NCI-H82 treated with DMSO at 0.1 percent for 48 hours (cell line): Measurements from ENCODE around the gene CMSS1.

Source experiments
- DNase-seq: peaks from one replicate; lab custom pipeline; 2025; ENCODE audit not compliant: unreplicated experiment; lab: John Stamatoyannopoulos, UW

The CMSS1 gene

GRCh38 chr3:99817437-99818240, at the start of gene CMSS1:
CMSS1 (plus strand) TSS chr3:99817862.
- peak; percentile 91 for DNase-seq

GRCh38 chr3:99768126-99768525, 49.5 kb upstream of the CMSS1 start:
- no peak for DNase-seq

GRCh38 chr3:99768808-99769501, 48.7 kb upstream of the CMSS1 start:
- DNase-seq = no peak

- no peak for DNase-seq
These were observed 45.5 kb upstream of the CMSS1 start for GRCh38 chr3:99772171-99772570.

- DNase-seq = no peak
These were observed 45.0 kb upstream of the CMSS1 start for GRCh38 chr3:99772671-99773070.

GRCh38 chr3:99774467-99774866, 43.2 kb upstream of the CMSS1 start:
- DNase-seq = no peak

GRCh38 chr3:99776516-99777209, 41.0 kb upstream of the CMSS1 start:
- DNase-seq = no peak

GRCh38 chr3:99777210-99777549, 40.5 kb upstream of the CMSS1 start:
- DNase-seq = no peak

GRCh38 chr3:99777708-99778107, 40.0 kb upstream of the CMSS1 start:
- DNase-seq = no peak

- DNase-seq = no peak
These were observed 36.9 kb upstream of the CMSS1 start for GRCh38 chr3:99780749-99781148.

- no peak for DNase-seq
These were observed 35.9 kb upstream of the CMSS1 start for GRCh38 chr3:99781761-99782160.

GRCh38 chr3:99783011-99783573, 34.6 kb upstream of the CMSS1 start:
- DNase-seq = no peak

GRCh38 chr3:99789011-99789721, 28.5 kb upstream of the CMSS1 start:
- peak; percentile 50 for DNase-seq

- no peak for DNase-seq
These were observed 23.2 kb upstream of the CMSS1 start for GRCh38 chr3:99794485-99794884.

- no peak for DNase-seq
These were observed 22.1 kb upstream of the CMSS1 start for GRCh38 chr3:99795573-99795972.

GRCh38 chr3:99799422-99799821, 18.2 kb upstream of the CMSS1 start:
- no peak for DNase-seq

GRCh38 chr3:99803297-99803696, 14.4 kb upstream of the CMSS1 start:
- DNase-seq = no peak

GRCh38 chr3:99805160-99805559, 12.5 kb upstream of the CMSS1 start:
- no peak for DNase-seq

GRCh38 chr3:99808163-99808794, 9.4 kb upstream of the CMSS1 start:
- peak; percentile 33 for DNase-seq

- no peak for DNase-seq
These were observed 8.1 kb upstream of the CMSS1 start for GRCh38 chr3:99809565-99809964.

GRCh38 chr3:99810403-99810802, 7.3 kb upstream of the CMSS1 start:
- DNase-seq = no peak
